Activated B cell treated with CpG ODN at 0.5 μM for 24 hours (primary cell): ENCODE data around the gene ARHGEF4. TPM values are rescaled to one million over a fixed set of nuclear protein-coding genes. Genes with fewer than 3 reads are reported as not detected.

ENCODE experiments used
- ATAC-seq: fragments of 200-7000 bp; cut with Tn5 transposase; one replicate; pipeline ENCODE4 v1.10.0; 2021; ENCODE audit warnings: low read depth, mild to moderate bottlenecking, moderate library complexity
- CTCF ChIA-PET: fragments of 350-600 bp; sonication (Branson Sonifier 250); formaldehyde crosslinking; loops from one replicate; lab custom pipeline; 2021; ENCODE audit warnings: antibody characterized with exemption; lab: Charles Lee
- POLR2A ChIA-PET: fragments of 350-600 bp; sonication (Branson Sonifier 250); formaldehyde crosslinking; loops from one replicate; lab custom pipeline; 2021; ENCODE audit warnings: antibody characterized with exemption; lab: Charles Lee
- DNase-seq: peaks from one replicate; pipeline ENCODE4 v3.0.0; 2022
- H3K27ac Mint-ChIP-seq: one replicate; pipeline ENCODE4 v1.8.0; 2020; ENCODE audit warnings: mixed read lengths
- H3K27me3 Mint-ChIP-seq: one replicate; pipeline ENCODE4 v1.8.0; 2021; ENCODE audit warnings: mixed read lengths
- H3K36me3 Mint-ChIP-seq: one replicate; pipeline ENCODE4 v1.8.0; 2021; ENCODE audit warnings: low read depth, mixed read lengths
- H3K4me1 Mint-ChIP-seq: one replicate; pipeline ENCODE4 v1.8.0; 2021; ENCODE audit warnings: mixed read lengths
- H3K4me3 Mint-ChIP-seq: one replicate; pipeline ENCODE4 v1.8.0; 2020; ENCODE audit warnings: mild to moderate bottlenecking, mixed read lengths
- H3K9me3 Mint-ChIP-seq: one replicate; pipeline ENCODE4 v1.8.0; 2020; ENCODE audit warnings: mixed read lengths
- CTCF ChIP-seq: fragments of 200-600 bp; IDR thresholded peaks from one replicate; pipeline ENCODE4 v1.8.0; 2022; ENCODE audit warnings: antibody characterized with exemption, mild to moderate bottlenecking
- intact Hi-C: fragments of 100-400 bp; cut with micrococcal nuclease; formaldehyde crosslinking; loops from one replicate; pipeline ENCODE4 v1.15.1; 2024
- total RNA-seq: library from RNA; stranded (reverse); gene quantifications from 2 replicates; pipeline ENCODE4 v1.2.3, GENCODE V29; 2022

ARHGEF4 gene
- total RNA-seq, 1 donor from 2014 or later, result 0.29 TPM

DNA sequence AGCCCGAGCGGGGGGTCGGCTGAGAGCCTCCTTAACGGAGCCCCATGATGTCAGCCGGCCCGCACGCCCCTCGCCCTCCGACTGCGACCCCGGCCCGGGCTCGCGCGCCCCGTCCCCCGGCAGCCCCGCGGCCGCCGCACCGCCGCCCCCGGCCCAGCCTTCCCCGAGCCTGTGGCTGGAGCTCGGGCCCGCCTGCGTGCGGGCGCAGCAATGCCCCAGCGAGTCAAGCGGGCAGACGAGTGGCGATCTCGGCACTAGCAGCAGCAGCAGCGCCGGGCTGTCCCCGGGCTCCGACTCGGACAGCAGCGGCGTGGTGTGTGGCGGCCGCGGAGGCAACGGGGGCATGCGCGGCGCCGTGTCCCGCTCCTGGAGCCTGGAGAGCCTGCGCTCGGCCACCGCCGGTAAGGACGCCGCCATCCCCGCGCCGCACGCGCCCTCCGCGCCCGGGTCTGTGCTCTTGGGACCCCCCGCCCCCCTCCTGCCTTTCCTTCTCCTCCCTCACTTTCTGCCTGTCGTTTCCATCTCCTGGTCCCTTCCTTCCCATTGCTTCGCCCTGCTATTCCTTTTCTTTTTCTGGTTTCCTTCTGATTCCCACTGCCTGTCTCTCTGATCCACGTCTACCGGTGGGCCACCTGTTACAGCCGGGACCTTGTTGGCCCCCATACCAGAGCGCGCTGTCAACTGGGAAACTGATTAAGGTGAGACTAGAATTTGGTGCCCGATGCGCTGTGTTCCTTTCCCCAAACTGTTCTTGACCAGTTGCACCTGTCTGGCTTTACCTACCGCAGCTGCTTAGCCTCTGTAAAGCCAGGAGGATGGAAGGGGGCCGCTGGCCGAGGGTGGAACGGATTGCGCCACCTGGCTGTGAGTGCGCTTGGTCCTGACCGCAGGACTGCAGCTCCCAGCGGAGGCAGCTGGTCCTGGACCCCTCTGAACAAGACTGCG is 127.4 kb downstream of the ARHGEF4 start:
- Mint-ChIP-seq H3K4me3 (no peak overlapping the region), H3K27me3 (peaks cover 54% of the 10 kb centered on the region), H3K27ac (no peak overlapping the region), H3K9me3 (no peaks in the 10 kb centered on the region), H3K4me1 (peaks cover 4% of the 10 kb centered on the region), H3K36me3 (no peaks in the 10 kb centered on the region)
- intact Hi-C loops, result loop anchor here (1.0 kb wide), 1 partner anchor 167 kb away; no protein-coding TSS in a partner anchor
- no peak for TF ChIP-seq CTCF
- ATAC-seq (no peak), DNase-seq (no peak)
- ChIA-PET CTCF (no interaction called here), POLR2A (no interaction called here)

- no peak overlapping the region for H3K27ac Mint-ChIP-seq
- no peak overlapping the region for H3K4me3 Mint-ChIP-seq
- ChIA-PET POLR2A (no interaction called here), CTCF (no interaction called here)
- ATAC-seq (no peak), DNase-seq (no peak)
- peaks cover 56% of the 10 kb centered on the region for H3K27me3 Mint-ChIP-seq
- no peaks in the 10 kb centered on the region for H3K9me3 Mint-ChIP-seq
- no peaks in the 10 kb centered on the region for H3K36me3 Mint-ChIP-seq
- H3K4me1 Mint-ChIP-seq, result peaks cover 4% of the 10 kb centered on the region
- intact Hi-C loops, result loop anchor here (1.0 kb wide), 1 partner anchor 168 kb away; no protein-coding TSS in a partner anchor
- no peak for TF ChIP-seq CTCF
Observed at GRCh38 chr2:130964931-130965330, 128.2 kb downstream of the ARHGEF4 start.

DNA sequence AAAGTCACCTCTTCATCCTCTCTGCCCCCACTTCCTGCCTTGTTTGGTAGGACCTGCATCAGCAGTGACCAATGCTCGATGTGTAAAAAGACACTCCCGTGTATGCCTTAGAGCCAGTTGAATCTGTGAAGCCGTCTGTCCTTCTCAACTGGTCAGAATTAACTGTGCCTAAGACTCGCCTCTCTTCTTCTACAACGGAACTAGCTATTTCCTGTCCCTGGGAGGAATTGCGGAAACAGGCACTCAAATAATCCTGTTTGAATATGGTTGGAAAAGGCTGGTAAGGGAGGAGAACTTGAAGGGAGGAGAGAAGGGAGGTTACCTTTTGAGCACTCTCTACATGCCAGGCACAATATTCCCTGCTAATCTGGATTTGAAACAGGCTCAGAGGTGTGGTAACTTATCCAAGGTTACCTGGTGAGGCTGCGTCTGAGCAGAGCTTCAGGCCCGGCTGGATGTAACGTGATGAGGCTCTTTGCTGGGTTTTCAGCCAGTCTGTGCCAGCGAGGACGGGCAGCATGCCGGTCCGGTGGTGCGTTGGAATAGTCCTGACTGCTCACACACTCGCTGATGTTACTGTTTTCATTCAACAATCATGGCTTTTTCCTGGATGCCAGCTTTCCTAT is 129.5 kb downstream of the ARHGEF4 start:
- peaks cover 51% of the 10 kb centered on the region for H3K27me3 Mint-ChIP-seq
- no peak for DNase-seq
- H3K9me3 Mint-ChIP-seq, result no peaks in the 10 kb centered on the region
- H3K36me3 Mint-ChIP-seq, result no peaks in the 10 kb centered on the region
- H3K4me1 Mint-ChIP-seq, result peaks cover 4% of the 10 kb centered on the region
- intact Hi-C loops, result no loop called here
- no peak for TF ChIP-seq CTCF
- ChIA-PET CTCF (no interaction called here), POLR2A (no interaction called here)
- no peak for ATAC-seq
- H3K27ac Mint-ChIP-seq, result no peak overlapping the region
- no peak overlapping the region for H3K4me3 Mint-ChIP-seq

- Mint-ChIP-seq H3K4me3 (no peak overlapping the region), H3K36me3 (no peaks in the 10 kb centered on the region), H3K9me3 (no peaks in the 10 kb centered on the region), H3K27ac (no peak overlapping the region), H3K4me1 (peaks cover 4% of the 10 kb centered on the region), H3K27me3 (peaks cover 46% of the 10 kb centered on the region)
- ATAC-seq, result no peak
- intact Hi-C loops, result no loop called here
- TF ChIP-seq CTCF, result no peak
- no peak for DNase-seq
- POLR2A ChIA-PET, result no interaction called here
- CTCF ChIA-PET, result no interaction called here
Observed at GRCh38 chr2:130966775-130967490, 130.2 kb downstream of the ARHGEF4 start.

DNA sequence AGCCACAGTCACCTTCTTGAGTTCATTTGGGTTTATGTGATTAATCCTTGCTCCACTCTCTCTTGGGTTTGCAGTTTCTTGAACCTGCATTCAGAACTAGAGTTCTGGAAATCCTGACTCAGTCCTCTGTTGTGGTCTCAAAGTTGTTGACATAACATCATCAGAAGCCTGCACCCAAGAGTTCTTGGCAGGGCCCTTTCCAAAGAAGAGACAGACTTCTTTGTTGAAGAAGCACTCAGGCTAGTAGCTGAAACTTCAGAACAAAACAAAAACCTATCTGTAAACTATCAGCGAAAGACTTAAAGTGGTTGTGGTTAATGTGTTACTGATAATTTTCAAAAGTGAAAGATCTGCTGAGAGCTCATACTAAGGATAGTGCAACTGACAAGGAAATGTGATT is 135.7 kb downstream of the ARHGEF4 start:
- intact Hi-C loops, result no loop called here
- TF ChIP-seq CTCF, result no peak
- Mint-ChIP-seq H3K27ac (no peak overlapping the region), H3K4me1 (no peaks in the 10 kb centered on the region), H3K4me3 (no peak overlapping the region), H3K36me3 (no peaks in the 10 kb centered on the region), H3K27me3 (peaks cover 7% of the 10 kb centered on the region), H3K9me3 (no peaks in the 10 kb centered on the region)
- POLR2A ChIA-PET, result no interaction called here
- CTCF ChIA-PET, result no interaction called here
- no peak for DNase-seq
- no peak for ATAC-seq
